A549 (cell line): ENCODE results near the gene PYURF.

Experiments used
- ATOH8 ChIP-seq: fragments of 250-450 bp; sonication (Bioruptor Pico); IDR thresholded peaks from 2 replicates; pipeline ENCODE4 v1.5.0; 2020; ENCODE audit warnings: low read depth, mild to moderate bottlenecking, moderate library complexity
- CEBPB ChIP-seq, 2 experiments: fragments of >200 bp in 1 of 2; sonication (Bioruptor Twin) in 1 of 2; formaldehyde crosslinking in 1 of 2; IDR thresholded peaks; 2 replicates each; pipeline ENCODE4 v1.6.1; 2012 to 2016
- JUNB ChIP-seq: fragments of >200 bp; sonication (Bioruptor Twin); formaldehyde crosslinking; IDR thresholded peaks from 2 replicates; pipeline ENCODE4 v1.6.1; 2016
- MAFK ChIP-seq: fragments of 450-650 bp; IDR thresholded peaks from 2 replicates; pipeline ENCODE4 v1.6.1; 2014; ENCODE audit not compliant: partially characterized antibody
- MYC ChIP-seq: IDR thresholded peaks from 2 replicates; pipeline ENCODE4 v1.6.1; 2012; ENCODE audit warnings: mild to moderate bottlenecking, inconsistent platforms, low read length, improper control_type of control experiment, borderline replicate concordance
- POLR2A ChIP-seq: IDR thresholded peaks from 2 replicates; pipeline ENCODE4 v1.6.1; 2012; ENCODE audit warnings: mild to moderate bottlenecking, low read length
- POLR2AphosphoS2 ChIP-seq: conservative IDR thresholded peaks from 2 replicates; pipeline ENCODE4 v1.6.1; 2012; ENCODE audit warnings: low read length, improper control_type of control experiment, inconsistent platforms
- RARB ChIP-seq: fragments of 250-450 bp; sonication (Bioruptor Pico); IDR thresholded peaks from 2 replicates; pipeline ENCODE4 v1.8.0; 2021; ENCODE audit warnings: mild to moderate bottlenecking, moderate library complexity
- REST ChIP-seq: fragments of 200-600 bp; sonication (generic); IDR thresholded peaks from 2 replicates; pipeline ENCODE4 v1.6.1; 2016; ENCODE audit warnings: antibody characterized with exemption, mild to moderate bottlenecking, moderate library complexity
- RFX5 ChIP-seq: fragments of 450-650 bp; IDR thresholded peaks from 2 replicates; pipeline ENCODE4 v1.7.1; 2014; ENCODE audit warnings: antibody characterized with exemption, mild to moderate bottlenecking, moderate library complexity
- TP53 ChIP-seq: fragments of 250-450 bp; sonication (Bioruptor Pico); IDR thresholded peaks from 2 replicates; pipeline ENCODE4 v1.5.0; 2021; ENCODE audit warnings: mild to moderate bottlenecking, moderate library complexity
- ZFP36 ChIP-seq: fragments of 450-650 bp; IDR thresholded peaks from 2 replicates; pipeline ENCODE4 v1.6.1; 2014; ENCODE audit warnings: borderline replicate concordance; ENCODE audit not compliant: partially characterized antibody
- TF ChIP-seq, protein P1 (sequence below): fragments of >200 bp; sonication (Bioruptor Twin); formaldehyde crosslinking; IDR thresholded peaks from 3 replicates; pipeline ENCODE4 v1.5.1; 2016

- TF ChIP-seq JUNB (no peak), POLR2A (no peak), ATOH8 (no peak), TP53 (CRISPR knock-in tag) (no peak), RARB (no peak), MYC (no peak), RFX5 (no peak), CEBPB (IDR thresholded peaks at IDR 0.05) (no peak), POLR2AphosphoS2 (no peak), MAFK (no peak), ZFP36 (no peak), REST (no peak)
- TF ChIP-seq, protein P1, sequence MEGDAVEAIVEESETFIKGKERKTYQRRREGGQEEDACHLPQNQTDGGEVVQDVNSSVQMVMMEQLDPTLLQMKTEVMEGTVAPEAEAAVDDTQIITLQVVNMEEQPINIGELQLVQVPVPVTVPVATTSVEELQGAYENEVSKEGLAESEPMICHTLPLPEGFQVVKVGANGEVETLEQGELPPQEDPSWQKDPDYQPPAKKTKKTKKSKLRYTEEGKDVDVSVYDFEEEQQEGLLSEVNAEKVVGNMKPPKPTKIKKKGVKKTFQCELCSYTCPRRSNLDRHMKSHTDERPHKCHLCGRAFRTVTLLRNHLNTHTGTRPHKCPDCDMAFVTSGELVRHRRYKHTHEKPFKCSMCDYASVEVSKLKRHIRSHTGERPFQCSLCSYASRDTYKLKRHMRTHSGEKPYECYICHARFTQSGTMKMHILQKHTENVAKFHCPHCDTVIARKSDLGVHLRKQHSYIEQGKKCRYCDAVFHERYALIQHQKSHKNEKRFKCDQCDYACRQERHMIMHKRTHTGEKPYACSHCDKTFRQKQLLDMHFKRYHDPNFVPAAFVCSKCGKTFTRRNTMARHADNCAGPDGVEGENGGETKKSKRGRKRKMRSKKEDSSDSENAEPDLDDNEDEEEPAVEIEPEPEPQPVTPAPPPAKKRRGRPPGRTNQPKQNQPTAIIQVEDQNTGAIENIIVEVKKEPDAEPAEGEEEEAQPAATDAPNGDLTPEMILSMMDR: no peak
Observed at GRCh38 chr4:88549815-88550214, 26.2 kb upstream of the PYURF start.
